ENCODE data around the gene TMEM106C.

DNA sequence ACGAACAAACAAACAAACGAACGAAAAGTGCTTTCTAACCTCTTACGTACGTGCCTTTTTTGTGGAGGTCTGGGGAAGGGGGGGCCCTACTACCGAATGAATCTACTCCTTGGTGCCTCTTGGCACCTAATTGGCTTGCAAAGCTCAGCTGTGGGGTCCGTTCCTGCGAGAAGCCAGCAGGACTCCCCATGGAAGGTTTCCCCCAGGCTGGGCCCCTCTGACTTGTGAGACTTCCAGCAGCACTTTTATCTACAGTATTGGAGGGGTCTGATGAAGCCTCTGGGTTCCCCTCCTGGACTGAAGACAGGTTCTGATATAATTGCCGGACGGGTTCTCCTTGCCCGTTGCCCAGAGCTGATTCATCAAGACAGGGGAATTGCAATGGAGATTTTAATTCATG, 1.2 kb upstream of the TMEM106C start:
- no peak for TF ChIP-seq RAD21 (IDR thresholded peaks at IDR 0.05; ENCODE audit: insufficient read depth, low read depth, low read length)
- TF ChIP-seq, protein P1, sequence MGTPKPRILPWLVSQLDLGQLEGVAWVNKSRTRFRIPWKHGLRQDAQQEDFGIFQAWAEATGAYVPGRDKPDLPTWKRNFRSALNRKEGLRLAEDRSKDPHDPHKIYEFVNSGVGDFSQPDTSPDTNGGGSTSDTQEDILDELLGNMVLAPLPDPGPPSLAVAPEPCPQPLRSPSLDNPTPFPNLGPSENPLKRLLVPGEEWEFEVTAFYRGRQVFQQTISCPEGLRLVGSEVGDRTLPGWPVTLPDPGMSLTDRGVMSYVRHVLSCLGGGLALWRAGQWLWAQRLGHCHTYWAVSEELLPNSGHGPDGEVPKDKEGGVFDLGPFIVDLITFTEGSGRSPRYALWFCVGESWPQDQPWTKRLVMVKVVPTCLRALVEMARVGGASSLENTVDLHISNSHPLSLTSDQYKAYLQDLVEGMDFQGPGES (IDR thresholded peaks at IDR 0.05), result no peak
- no peak for TF ChIP-seq TCF12 (IDR thresholded peaks at IDR 0.05; ENCODE audit: low read depth, low read length)
- TF ChIP-seq RFX5 (IDR thresholded peaks at IDR 0.05; ENCODE audit: low read depth, low read length), result no peak
- no peak for TF ChIP-seq NRF1 (conservative IDR thresholded peaks at IDR 0.05; ENCODE audit: low read depth, low read length)
- TF ChIP-seq, protein P2, sequence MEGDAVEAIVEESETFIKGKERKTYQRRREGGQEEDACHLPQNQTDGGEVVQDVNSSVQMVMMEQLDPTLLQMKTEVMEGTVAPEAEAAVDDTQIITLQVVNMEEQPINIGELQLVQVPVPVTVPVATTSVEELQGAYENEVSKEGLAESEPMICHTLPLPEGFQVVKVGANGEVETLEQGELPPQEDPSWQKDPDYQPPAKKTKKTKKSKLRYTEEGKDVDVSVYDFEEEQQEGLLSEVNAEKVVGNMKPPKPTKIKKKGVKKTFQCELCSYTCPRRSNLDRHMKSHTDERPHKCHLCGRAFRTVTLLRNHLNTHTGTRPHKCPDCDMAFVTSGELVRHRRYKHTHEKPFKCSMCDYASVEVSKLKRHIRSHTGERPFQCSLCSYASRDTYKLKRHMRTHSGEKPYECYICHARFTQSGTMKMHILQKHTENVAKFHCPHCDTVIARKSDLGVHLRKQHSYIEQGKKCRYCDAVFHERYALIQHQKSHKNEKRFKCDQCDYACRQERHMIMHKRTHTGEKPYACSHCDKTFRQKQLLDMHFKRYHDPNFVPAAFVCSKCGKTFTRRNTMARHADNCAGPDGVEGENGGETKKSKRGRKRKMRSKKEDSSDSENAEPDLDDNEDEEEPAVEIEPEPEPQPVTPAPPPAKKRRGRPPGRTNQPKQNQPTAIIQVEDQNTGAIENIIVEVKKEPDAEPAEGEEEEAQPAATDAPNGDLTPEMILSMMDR (IDR thresholded peaks at IDR 0.05 in 2 of 3, conservative IDR thresholded peaks at IDR 0.05 in 1 of 3; ENCODE audit: control insufficient read depth in 2 of 3, extremely low read depth in 1 of 3, insufficient read depth in 1 of 3, low read depth in 3 of 3, low read length in 3 of 3), result no peak
- TF ChIP-seq, protein P3, sequence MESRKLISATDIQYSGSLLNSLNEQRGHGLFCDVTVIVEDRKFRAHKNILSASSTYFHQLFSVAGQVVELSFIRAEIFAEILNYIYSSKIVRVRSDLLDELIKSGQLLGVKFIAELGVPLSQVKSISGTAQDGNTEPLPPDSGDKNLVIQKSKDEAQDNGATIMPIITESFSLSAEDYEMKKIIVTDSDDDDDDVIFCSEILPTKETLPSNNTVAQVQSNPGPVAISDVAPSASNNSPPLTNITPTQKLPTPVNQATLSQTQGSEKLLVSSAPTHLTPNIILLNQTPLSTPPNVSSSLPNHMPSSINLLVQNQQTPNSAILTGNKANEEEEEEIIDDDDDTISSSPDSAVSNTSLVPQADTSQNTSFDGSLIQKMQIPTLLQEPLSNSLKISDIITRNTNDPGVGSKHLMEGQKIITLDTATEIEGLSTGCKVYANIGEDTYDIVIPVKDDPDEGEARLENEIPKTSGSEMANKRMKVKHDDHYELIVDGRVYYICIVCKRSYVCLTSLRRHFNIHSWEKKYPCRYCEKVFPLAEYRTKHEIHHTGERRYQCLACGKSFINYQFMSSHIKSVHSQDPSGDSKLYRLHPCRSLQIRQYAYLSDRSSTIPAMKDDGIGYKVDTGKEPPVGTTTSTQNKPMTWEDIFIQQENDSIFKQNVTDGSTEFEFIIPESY (IDR thresholded peaks at IDR 0.05), result no peak
- no peak for TF ChIP-seq NFYB (IDR thresholded peaks at IDR 0.05; ENCODE audit: insufficient read depth, low read depth, low read length)
- no peak for TF ChIP-seq CEBPB (IDR thresholded peaks at IDR 0.05; ENCODE audit: borderline replicate concordance in 1 of 2, low read depth in 2 of 2, low read length in 2 of 2)
- TF ChIP-seq, protein P4, sequence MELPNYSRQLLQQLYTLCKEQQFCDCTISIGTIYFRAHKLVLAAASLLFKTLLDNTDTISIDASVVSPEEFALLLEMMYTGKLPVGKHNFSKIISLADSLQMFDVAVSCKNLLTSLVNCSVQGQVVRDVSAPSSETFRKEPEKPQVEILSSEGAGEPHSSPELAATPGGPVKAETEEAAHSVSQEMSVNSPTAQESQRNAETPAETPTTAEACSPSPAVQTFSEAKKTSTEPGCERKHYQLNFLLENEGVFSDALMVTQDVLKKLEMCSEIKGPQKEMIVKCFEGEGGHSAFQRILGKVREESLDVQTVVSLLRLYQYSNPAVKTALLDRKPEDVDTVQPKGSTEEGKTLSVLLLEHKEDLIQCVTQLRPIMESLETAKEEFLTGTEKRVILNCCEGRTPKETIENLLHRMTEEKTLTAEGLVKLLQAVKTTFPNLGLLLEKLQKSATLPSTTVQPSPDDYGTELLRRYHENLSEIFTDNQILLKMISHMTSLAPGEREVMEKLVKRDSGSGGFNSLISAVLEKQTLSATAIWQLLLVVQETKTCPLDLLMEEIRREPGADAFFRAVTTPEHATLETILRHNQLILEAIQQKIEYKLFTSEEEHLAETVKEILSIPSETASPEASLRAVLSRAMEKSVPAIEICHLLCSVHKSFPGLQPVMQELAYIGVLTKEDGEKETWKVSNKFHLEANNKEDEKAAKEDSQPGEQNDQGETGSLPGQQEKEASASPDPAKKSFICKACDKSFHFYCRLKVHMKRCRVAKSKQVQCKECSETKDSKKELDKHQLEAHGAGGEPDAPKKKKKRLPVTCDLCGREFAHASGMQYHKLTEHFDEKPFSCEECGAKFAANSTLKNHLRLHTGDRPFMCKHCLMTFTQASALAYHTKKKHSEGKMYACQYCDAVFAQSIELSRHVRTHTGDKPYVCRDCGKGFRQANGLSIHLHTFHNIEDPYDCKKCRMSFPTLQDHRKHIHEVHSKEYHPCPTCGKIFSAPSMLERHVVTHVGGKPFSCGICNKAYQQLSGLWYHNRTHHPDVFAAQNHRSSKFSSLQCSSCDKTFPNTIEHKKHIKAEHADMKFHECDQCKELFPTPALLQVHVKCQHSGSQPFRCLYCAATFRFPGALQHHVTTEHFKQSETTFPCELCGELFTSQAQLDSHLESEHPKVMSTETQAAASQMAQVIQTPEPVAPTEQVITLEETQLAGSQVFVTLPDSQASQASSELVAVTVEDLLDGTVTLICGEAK (IDR thresholded peaks at IDR 0.05; ENCODE audit: borderline replicate concordance), result no peak
- no peak for TF ChIP-seq ZNF384 (IDR thresholded peaks at IDR 0.05; ENCODE audit: borderline replicate concordance, low read depth, low read length)
- TF ChIP-seq BCL11A (IDR thresholded peaks at IDR 0.05; ENCODE audit: low read depth, low read length), result no peak
- no peak for TF ChIP-seq TAF1 (IDR thresholded peaks at IDR 0.05; ENCODE audit: borderline replicate concordance, low read depth, low read length)
- no peak for TF ChIP-seq GABPA (IDR thresholded peaks at IDR 0.05; ENCODE audit: low read depth)

Data from GM12878 (cell line).